ENCODE data around the gene VIT.

Gene VIT

GRCh38 chr2:36839976-36840617 is 143.6 kb downstream of the VIT start:
- Histone ChIP-seq H3K27ac (ENCODE audit: low read depth, low read length) (no peak overlapping the region), H3K36me3 (ENCODE audit: control insufficient read depth in 1 of 2, insufficient read depth in 2 of 2, low read length in 2 of 2) (no peaks in the 10 kb centered on the region), H3K9me3 (ENCODE audit: control insufficient read depth in 1 of 2, low read length in 2 of 2) (no peaks in the 10 kb centered on the region), H3K4me1 (ENCODE audit: control insufficient read depth in 1 of 2, insufficient read depth in 2 of 2, low read length in 2 of 2) (peaks cover 0 to 10% of the 10 kb centered on the region in 2 donors), H3K4me3 (ENCODE audit: low read depth in 1 of 2, low read length in 2 of 2) (no peak overlapping the region), H3K27me3 (ENCODE audit: control insufficient read depth in 1 of 2, insufficient read depth in 2 of 2, low read length in 2 of 2) (no peaks in the 10 kb centered on the region), H3K9ac (ENCODE audit: low read depth in 1 of 2, low read length in 2 of 2) (no peak overlapping the region)

- no peaks in the 10 kb centered on the region for H3K27me3 ChIP-seq (ENCODE audit: control insufficient read depth in 1 of 2, insufficient read depth in 2 of 2, low read length in 2 of 2)
- H3K36me3 ChIP-seq (ENCODE audit: control insufficient read depth in 1 of 2, insufficient read depth in 2 of 2, low read length in 2 of 2) = peaks cover 3 to 9% of the 10 kb centered on the region in 2 donors
- H3K9me3 ChIP-seq (ENCODE audit: control insufficient read depth in 1 of 2, low read length in 2 of 2) = no peaks in the 10 kb centered on the region
- peaks cover 0 to 10% of the 10 kb centered on the region in 2 donors for H3K4me1 ChIP-seq (ENCODE audit: control insufficient read depth in 1 of 2, insufficient read depth in 2 of 2, low read length in 2 of 2)
- no peak overlapping the region for H3K27ac ChIP-seq (ENCODE audit: low read depth, low read length)
- no peak overlapping the region for H3K4me3 ChIP-seq (ENCODE audit: low read depth in 1 of 2, low read length in 2 of 2)
- H3K9ac ChIP-seq (ENCODE audit: low read depth in 1 of 2, low read length in 2 of 2) = no peak overlapping the region
Measured at GRCh38 chr2:36843838-36844237, 147.3 kb downstream of the VIT start.

- H3K4me3 ChIP-seq (ENCODE audit: low read depth in 1 of 2, low read length in 2 of 2) = no peak overlapping the region
- no peak overlapping the region for H3K9ac ChIP-seq (ENCODE audit: low read depth in 1 of 2, low read length in 2 of 2)
- no peak overlapping the region for H3K27ac ChIP-seq (ENCODE audit: low read depth, low read length)
- peaks cover 11 to 30% of the 10 kb centered on the region in 2 donors for H3K36me3 ChIP-seq (ENCODE audit: control insufficient read depth in 1 of 2, insufficient read depth in 2 of 2, low read length in 2 of 2)
- no peaks in the 10 kb centered on the region for H3K9me3 ChIP-seq (ENCODE audit: control insufficient read depth in 1 of 2, low read length in 2 of 2)
- H3K27me3 ChIP-seq (ENCODE audit: control insufficient read depth in 1 of 2, insufficient read depth in 2 of 2, low read length in 2 of 2) = no peaks in the 10 kb centered on the region
- H3K4me1 ChIP-seq (ENCODE audit: control insufficient read depth in 1 of 2, insufficient read depth in 2 of 2, low read length in 2 of 2) = no peaks in the 10 kb centered on the region
Measured at GRCh38 chr2:36849265-36849664, 152.8 kb downstream of the VIT start.

- Histone ChIP-seq H3K4me3 (ENCODE audit: low read depth in 1 of 2, low read length in 2 of 2) (no peak overlapping the region), H3K36me3 (ENCODE audit: control insufficient read depth in 1 of 2, insufficient read depth in 2 of 2, low read length in 2 of 2) (peaks cover 10 to 34% of the 10 kb centered on the region in 2 donors), H3K27me3 (ENCODE audit: control insufficient read depth in 1 of 2, insufficient read depth in 2 of 2, low read length in 2 of 2) (no peaks in the 10 kb centered on the region), H3K9ac (ENCODE audit: low read depth in 1 of 2, low read length in 2 of 2) (no peak overlapping the region), H3K4me1 (ENCODE audit: control insufficient read depth in 1 of 2, insufficient read depth in 2 of 2, low read length in 2 of 2) (peaks cover 8 to 11% of the 10 kb centered on the region in 2 donors), H3K9me3 (ENCODE audit: control insufficient read depth in 1 of 2, low read length in 2 of 2) (no peaks in the 10 kb centered on the region), H3K27ac (ENCODE audit: low read depth, low read length) (no peak overlapping the region)
Measured at GRCh38 chr2:36854241-36854640, 157.7 kb downstream of the VIT start.

GRCh38 chr2:36855429-36855828 is 158.9 kb downstream of the VIT start:
- Histone ChIP-seq H3K9me3 (ENCODE audit: control insufficient read depth in 1 of 2, low read length in 2 of 2) (no peaks in the 10 kb centered on the region), H3K36me3 (ENCODE audit: control insufficient read depth in 1 of 2, insufficient read depth in 2 of 2, low read length in 2 of 2) (peaks cover 6 to 27% of the 10 kb centered on the region in 2 donors), H3K9ac (ENCODE audit: low read depth in 1 of 2, low read length in 2 of 2) (no peak overlapping the region), H3K4me1 (ENCODE audit: control insufficient read depth in 1 of 2, insufficient read depth in 2 of 2, low read length in 2 of 2) (peaks cover 11 to 15% of the 10 kb centered on the region in 2 donors), H3K4me3 (ENCODE audit: low read depth in 1 of 2, low read length in 2 of 2) (no peak overlapping the region), H3K27ac (ENCODE audit: low read depth, low read length) (no peak overlapping the region), H3K27me3 (ENCODE audit: control insufficient read depth in 1 of 2, insufficient read depth in 2 of 2, low read length in 2 of 2) (no peaks in the 10 kb centered on the region)

GRCh38 chr2:36857713-36858112 is 161.2 kb downstream of the VIT start:
- peaks cover 2 to 22% of the 10 kb centered on the region in 2 donors for H3K36me3 ChIP-seq (ENCODE audit: control insufficient read depth in 1 of 2, insufficient read depth in 2 of 2, low read length in 2 of 2)

GRCh38 chr2:36858551-36859365 is 162.3 kb downstream of the VIT start:
- H3K27ac ChIP-seq (ENCODE audit: low read depth, low read length) = no peak overlapping the region
- peaks cover 2 to 18% of the 10 kb centered on the region in 2 donors for H3K36me3 ChIP-seq (ENCODE audit: control insufficient read depth in 1 of 2, insufficient read depth in 2 of 2, low read length in 2 of 2)
- no peak overlapping the region for H3K9ac ChIP-seq (ENCODE audit: low read depth in 1 of 2, low read length in 2 of 2)
- no peaks in the 10 kb centered on the region for H3K9me3 ChIP-seq (ENCODE audit: control insufficient read depth in 1 of 2, low read length in 2 of 2)
- H3K4me1 ChIP-seq (ENCODE audit: control insufficient read depth in 1 of 2, insufficient read depth in 2 of 2, low read length in 2 of 2) = peaks cover 11 to 15% of the 10 kb centered on the region in 2 donors
- H3K4me3 ChIP-seq (ENCODE audit: low read depth in 1 of 2, low read length in 2 of 2) = peak overlapping the region in 1 of 2 donors; percentile 28
- H3K27me3 ChIP-seq (ENCODE audit: control insufficient read depth in 1 of 2, insufficient read depth in 2 of 2, low read length in 2 of 2) = no peaks in the 10 kb centered on the region

More at GRCh38 chr2:36857713-36858112, 161.2 kb downstream of the VIT start:
- H3K4me1 ChIP-seq (ENCODE audit: control insufficient read depth in 1 of 2, insufficient read depth in 2 of 2, low read length in 2 of 2) = peaks cover 11 to 15% of the 10 kb centered on the region in 2 donors
- no peak overlapping the region for H3K27ac ChIP-seq (ENCODE audit: low read depth, low read length)
- H3K9me3 ChIP-seq (ENCODE audit: control insufficient read depth in 1 of 2, low read length in 2 of 2) = no peaks in the 10 kb centered on the region
- H3K27me3 ChIP-seq (ENCODE audit: control insufficient read depth in 1 of 2, insufficient read depth in 2 of 2, low read length in 2 of 2) = no peaks in the 10 kb centered on the region
- no peak overlapping the region for H3K9ac ChIP-seq (ENCODE audit: low read depth in 1 of 2, low read length in 2 of 2)
- no peak overlapping the region for H3K4me3 ChIP-seq (ENCODE audit: low read depth in 1 of 2, low read length in 2 of 2)

- no peak overlapping the region for H3K27ac ChIP-seq (ENCODE audit: low read depth, low read length)
- H3K36me3 ChIP-seq (ENCODE audit: control insufficient read depth in 1 of 2, insufficient read depth in 2 of 2, low read length in 2 of 2) = peaks cover 2 to 16% of the 10 kb centered on the region in 2 donors
- H3K9ac ChIP-seq (ENCODE audit: low read depth in 1 of 2, low read length in 2 of 2) = no peak overlapping the region
- peak overlapping the region in 1 of 2 donors; percentile 28 for H3K4me3 ChIP-seq (ENCODE audit: low read depth in 1 of 2, low read length in 2 of 2)
- H3K4me1 ChIP-seq (ENCODE audit: control insufficient read depth in 1 of 2, insufficient read depth in 2 of 2, low read length in 2 of 2) = peaks cover 11 to 15% of the 10 kb centered on the region in 2 donors
- no peaks in the 10 kb centered on the region for H3K9me3 ChIP-seq (ENCODE audit: control insufficient read depth in 1 of 2, low read length in 2 of 2)
- H3K27me3 ChIP-seq (ENCODE audit: control insufficient read depth in 1 of 2, insufficient read depth in 2 of 2, low read length in 2 of 2) = no peaks in the 10 kb centered on the region
Measured at GRCh38 chr2:36859366-36859792, 162.9 kb downstream of the VIT start.

GRCh38 chr2:36861896-36862295 is 165.4 kb downstream of the VIT start:
- H3K4me1 ChIP-seq (ENCODE audit: control insufficient read depth in 1 of 2, insufficient read depth in 2 of 2, low read length in 2 of 2) = peaks cover 11 to 15% of the 10 kb centered on the region in 2 donors
- no peak overlapping the region for H3K27ac ChIP-seq (ENCODE audit: low read depth, low read length)
- H3K27me3 ChIP-seq (ENCODE audit: control insufficient read depth in 1 of 2, insufficient read depth in 2 of 2, low read length in 2 of 2) = no peaks in the 10 kb centered on the region
- peaks cover 3 to 5% of the 10 kb centered on the region in 2 donors for H3K36me3 ChIP-seq (ENCODE audit: control insufficient read depth in 1 of 2, insufficient read depth in 2 of 2, low read length in 2 of 2)
- H3K4me3 ChIP-seq (ENCODE audit: low read depth in 1 of 2, low read length in 2 of 2) = no peak overlapping the region
- H3K9ac ChIP-seq (ENCODE audit: low read depth in 1 of 2, low read length in 2 of 2) = no peak overlapping the region
- H3K9me3 ChIP-seq (ENCODE audit: control insufficient read depth in 1 of 2, low read length in 2 of 2) = no peaks in the 10 kb centered on the region
